SKM-1 (cell line): ENCODE results near the gene LRFN4.

Experiments used
- DNase-seq: peaks from one replicate; lab custom pipeline; 2025; ENCODE audit not compliant: unreplicated experiment; lab: John Stamatoyannopoulos, UW

Gene LRFN4

GRCh38 chr11:66857927-66858185 lies 992 bp downstream of the LRFN4 start:
- DNase-seq, result no peak

GRCh38 chr11:66858186-66858938 lies 1.5 kb downstream of the LRFN4 start:
- DNase-seq, result no peak

GRCh38 chr11:66858939-66859685 lies 2.2 kb downstream of the LRFN4 start:
- DNase-seq, result no peak

DNA sequence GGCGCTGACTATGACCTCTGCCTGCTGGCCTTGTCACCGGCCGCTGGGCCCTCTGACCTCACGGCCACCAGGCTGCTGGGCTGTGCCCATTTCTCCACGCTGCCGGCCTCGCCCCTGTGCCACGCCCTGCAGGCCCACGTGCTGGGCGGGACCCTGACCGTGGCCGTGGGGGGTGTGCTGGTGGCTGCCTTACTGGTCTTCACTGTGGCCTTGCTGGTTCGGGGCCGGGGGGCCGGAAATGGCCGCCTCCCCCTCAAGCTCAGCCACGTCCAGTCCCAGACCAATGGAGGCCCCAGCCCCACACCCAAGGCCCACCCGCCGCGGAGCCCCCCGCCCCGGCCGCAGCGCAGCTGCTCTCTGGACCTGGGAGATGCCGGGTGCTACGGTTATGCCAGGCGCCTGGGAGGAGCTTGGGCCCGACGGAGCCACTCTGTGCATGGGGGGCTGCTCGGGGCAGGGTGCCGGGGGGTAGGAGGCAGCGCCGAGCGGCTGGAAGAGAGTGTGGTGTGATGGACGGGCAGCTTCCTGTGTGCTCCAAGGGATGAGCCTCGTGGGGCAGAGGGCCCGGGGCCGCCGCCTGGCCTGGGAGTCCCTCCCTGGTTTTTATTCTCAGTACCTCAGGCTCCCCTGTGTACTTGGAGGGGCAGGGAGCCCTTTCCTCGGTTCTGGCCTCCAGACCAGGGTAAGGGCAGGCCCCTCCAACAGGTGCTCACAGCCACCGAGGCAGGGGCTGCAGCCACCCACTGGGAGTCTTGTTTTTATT lies 3.0 kb downstream of the LRFN4 start:
- no peak for DNase-seq

- DNase-seq, result no peak
Observed at GRCh38 chr11:66860449-66860831, 3.6 kb downstream of the LRFN4 start.

DNA sequence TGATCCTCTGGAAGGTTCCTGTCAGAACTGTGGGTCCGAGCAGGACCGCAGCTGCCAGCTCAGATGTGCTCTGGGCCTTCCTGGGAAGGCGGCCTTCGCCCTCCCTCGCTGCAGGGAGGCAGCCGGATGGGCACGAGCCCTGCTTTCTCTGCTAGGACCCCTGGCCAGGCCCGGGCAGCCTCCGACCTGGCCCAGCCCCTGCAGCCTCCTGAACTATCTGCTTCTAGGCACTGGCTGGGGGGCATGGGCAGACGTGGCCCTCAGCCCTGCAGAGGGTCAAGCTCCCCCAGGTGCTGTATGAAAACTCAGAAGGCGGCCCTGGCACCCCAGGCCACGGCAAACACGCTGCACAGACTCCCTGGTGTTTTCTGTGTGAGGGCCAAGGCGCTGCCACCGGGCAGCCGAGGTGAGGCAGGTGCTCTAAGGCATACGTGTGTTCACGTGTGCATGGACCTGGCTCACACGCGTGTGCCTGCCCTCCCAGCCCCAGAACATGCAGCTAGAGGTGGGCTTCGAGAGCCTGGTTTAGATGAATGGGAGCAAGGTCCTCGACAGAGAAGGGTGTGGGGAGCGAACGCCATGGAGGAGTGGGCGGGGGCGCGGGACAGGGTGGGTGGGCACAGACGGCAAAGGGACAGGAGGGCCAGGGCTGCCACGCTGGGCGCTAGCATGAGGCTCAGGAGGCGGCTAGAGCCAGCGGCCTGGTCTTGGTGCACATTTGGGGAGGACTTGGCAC lies 4.3 kb downstream of the LRFN4 start:
- no peak for DNase-seq

- no peak for DNase-seq
Observed at GRCh38 chr11:66861774-66862558, 5.1 kb downstream of the LRFN4 start.

GRCh38 chr11:66862559-66863037 lies 5.7 kb downstream of the LRFN4 start:
- DNase-seq, result no peak

GRCh38 chr11:66863428-66864125 lies 6.7 kb downstream of the LRFN4 start:
- no peak for DNase-seq

- DNase-seq, result no peak
Observed at GRCh38 chr11:66864172-66864901, 7.5 kb downstream of the LRFN4 start.

- DNase-seq, result no peak
Observed at GRCh38 chr11:66864924-66865697, 8.2 kb downstream of the LRFN4 start.

DNA sequence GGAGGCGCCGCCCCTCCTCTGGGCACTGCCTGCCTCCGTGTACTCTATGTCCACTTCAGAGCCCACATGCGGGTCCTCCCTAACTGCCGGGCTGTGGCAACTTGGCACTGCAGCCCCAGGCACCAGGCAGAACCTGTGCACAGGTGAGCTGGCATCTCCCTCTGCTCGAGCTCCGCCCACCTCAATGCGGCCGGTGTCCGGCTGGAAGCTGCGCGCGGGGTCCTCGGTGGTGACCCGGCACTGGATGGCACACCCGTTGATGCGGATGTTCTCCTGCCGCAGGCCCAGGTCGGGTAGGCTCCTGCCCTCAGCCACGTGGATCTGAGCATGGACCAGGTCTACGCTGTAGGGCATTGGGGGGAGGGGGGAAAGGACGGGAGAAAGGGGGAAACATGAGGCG lies 9.1 kb downstream of the LRFN4 start:
- DNase-seq, result no peak

- DNase-seq, result no peak
Observed at GRCh38 chr11:66866511-66866986, 9.7 kb downstream of the LRFN4 start.

DNA sequence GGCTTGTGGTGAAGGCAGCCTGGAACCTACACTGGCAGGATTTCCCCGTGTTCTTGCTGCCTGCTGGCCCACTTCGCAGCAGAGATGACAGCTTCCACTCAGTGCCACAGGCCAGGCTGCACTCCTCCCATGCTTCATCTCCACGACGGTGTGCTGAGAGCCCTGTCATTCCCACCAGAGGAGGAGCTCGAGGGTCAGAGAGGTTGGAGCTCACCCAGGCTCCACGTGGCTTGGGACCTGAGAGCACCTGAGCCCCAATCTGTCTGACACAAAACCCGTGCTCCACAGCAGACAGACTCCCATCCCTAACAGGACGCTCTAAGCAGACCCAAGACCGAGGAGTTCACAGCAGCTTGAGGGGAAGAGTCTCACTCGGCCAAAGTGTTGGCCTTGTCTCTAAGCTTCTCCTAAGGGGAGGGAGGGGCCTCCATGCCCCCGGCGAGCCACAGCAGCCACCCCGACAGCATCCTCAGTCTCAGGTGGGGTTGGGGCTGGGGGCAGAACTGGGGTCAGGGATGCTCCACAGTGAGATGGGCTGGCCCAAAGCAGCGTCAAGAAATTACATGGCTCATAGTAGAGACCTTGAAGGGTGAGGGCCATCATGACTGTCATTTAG lies 10.7 kb downstream of the LRFN4 start:
- DNase-seq, result no peak

DNA sequence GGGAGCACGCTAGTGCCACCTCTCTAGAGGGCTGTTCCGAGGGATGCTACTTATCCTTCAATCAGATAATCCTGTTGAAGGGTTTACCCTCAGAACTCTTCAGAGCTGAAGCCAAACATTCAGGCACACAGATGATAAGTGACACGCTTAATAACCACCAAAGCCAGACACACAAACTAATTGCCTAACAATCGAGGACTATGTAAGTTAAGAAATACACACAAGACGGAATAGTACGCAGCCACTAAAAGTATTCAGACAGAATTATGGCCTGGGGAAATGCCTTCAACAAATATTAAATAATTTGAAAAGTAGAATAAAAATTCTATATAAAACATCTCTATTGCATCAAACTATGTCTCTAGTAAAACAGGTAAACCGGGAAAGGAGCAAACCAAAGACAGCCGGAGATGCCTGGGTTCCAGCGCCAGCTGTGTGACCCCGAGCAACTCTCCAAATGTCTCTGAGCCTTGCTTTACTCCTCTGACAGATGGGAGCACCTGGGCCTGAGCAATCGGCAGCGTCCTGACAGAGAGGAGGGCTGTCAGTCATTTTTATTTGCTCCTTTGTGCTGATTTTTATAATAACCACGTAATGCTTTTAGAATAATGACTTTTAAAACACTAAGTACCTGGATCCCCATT lies 11.3 kb downstream of the LRFN4 start:
- no peak for DNase-seq

DNA sequence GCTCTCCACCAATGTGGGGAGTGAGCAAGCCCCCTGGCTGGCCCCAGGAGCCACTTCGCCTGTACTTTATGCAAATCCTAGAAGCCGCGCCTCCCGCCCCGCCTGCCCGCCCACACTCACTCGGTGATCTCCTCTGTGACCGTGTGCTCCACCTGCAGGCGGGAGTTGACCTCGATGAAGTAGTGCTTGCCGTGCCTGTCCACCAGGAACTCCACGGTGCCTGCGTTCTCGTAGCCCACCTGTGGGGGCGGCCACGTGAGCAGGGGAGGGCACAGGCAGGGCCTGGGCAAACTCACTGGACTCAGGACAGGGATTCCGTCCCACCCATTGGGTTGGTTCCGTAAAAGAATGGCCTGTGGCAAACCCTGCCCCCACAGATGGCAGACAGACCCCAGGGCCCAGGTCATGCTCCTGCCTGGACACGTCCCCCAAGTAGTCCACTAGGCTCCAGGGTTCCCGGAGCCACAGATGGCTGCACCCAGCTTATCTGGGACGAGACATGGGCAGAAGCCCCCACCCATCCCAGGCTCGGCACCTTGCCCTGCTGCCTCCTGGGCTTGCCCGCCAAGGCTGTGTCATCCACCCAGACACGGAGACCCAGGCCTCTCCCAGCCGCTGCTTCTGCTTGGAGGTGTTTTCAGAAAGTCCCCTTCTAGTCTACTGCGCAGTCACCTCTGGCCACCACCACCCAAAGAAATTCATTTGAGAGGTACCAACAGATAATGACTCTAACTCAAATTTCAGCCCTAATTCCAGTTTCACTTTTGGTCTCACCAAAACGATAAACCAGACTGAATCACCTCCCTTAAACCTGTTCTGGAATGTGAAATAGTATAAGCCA lies 12.1 kb downstream of the LRFN4 start:
- no peak for DNase-seq

- no peak for DNase-seq
Observed at GRCh38 chr11:66869567-66869870, 12.7 kb downstream of the LRFN4 start.
